Neuron (in vitro differentiated cells): ENCODE data around the gene C13orf46.
"Not testable (repeated sequence)": the region's sequence is repeated elsewhere in the genome, so short reads cannot be mapped to it uniquely, and the experiment has no call there.

Source experiments
- H2AFZ ChIP-seq: one replicate; pipeline ENCODE4 v1.6.1; 2013; ENCODE audit warnings: low read depth, mild to moderate bottlenecking, inconsistent platforms, low read length, moderate library complexity
- H3K27me3 ChIP-seq: one replicate; pipeline ENCODE4 v1.6.1; 2013; ENCODE audit warnings: low read length; ENCODE audit not compliant: insufficient read depth
- H3K36me3 ChIP-seq: one replicate; pipeline ENCODE4 v1.6.1; 2013; ENCODE audit warnings: low read length; ENCODE audit not compliant: insufficient read depth
- H3K4me1 ChIP-seq: one replicate; pipeline ENCODE4 v1.6.1; 2013; ENCODE audit warnings: low read length; ENCODE audit not compliant: insufficient read depth
- H3K4me3 ChIP-seq: 2 replicates; pipeline ENCODE4 v1.5.1; 2013; ENCODE audit warnings: mild to moderate bottlenecking, low read length, moderate library complexity
- H3K9me3 ChIP-seq: one replicate; pipeline ENCODE4 v1.6.1; 2013; ENCODE audit warnings: low read length

Gene C13orf46

GRCh38 chr13:113973218-113974164 lies at the start of gene C13orf46:
C13orf46 (minus strand) TSS chr13:113974076; CDS start chr13:113973997, 79 bp downstream.
- Histone ChIP-seq H3K4me3 (no peak within 1 kb of the TSS), H3K36me3 (peaks cover 20% of the 10 kb centered on the region), H2AFZ (no peak within 1 kb of the TSS), H3K9me3 (peaks cover 6% of the 10 kb centered on the region), H3K27me3 (no peaks in the 10 kb centered on the region), H3K4me1 (peaks cover 4% of the 10 kb centered on the region)

- Histone ChIP-seq H3K9me3 (no peaks in the 10 kb centered on the region), H2AFZ (no peak overlapping the region), H3K4me1 (peaks cover 18% of the 10 kb centered on the region), H3K36me3 (peaks cover 43% of the 10 kb centered on the region), H3K4me3 (no peak overlapping the region), H3K27me3 (no peaks in the 10 kb centered on the region)
Observed at GRCh38 chr13:114022876-114023275, 49.0 kb upstream of the C13orf46 start.

DNA sequence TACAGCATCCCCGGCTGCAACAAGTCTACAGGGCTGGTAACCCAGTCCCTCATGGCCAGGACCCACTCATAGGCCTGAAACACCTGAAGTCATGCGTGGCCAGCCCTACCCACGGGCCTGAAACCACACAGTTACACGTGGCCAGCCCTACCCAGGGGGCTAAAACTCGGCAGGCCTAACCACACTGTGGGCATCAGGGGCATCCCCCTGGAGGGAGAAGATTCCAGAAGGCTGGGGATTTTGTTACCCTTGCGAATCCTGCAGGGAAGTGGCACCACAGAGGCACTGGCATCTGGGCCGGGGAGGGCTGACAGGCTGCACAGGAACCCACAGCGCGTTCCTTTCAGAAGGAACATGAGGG lies 48.4 kb upstream of the C13orf46 start:
- Histone ChIP-seq H3K9me3 (no peaks in the 10 kb centered on the region), H3K27me3 (no peaks in the 10 kb centered on the region), H3K4me3 (no peak overlapping the region), H2AFZ (no peak overlapping the region), H3K36me3 (peaks cover 40% of the 10 kb centered on the region), H3K4me1 (peaks cover 18% of the 10 kb centered on the region)

GRCh38 chr13:114021464-114022308 lies 47.8 kb upstream of the C13orf46 start:
- Histone ChIP-seq H3K4me3 (no peak overlapping the region), H3K27me3 (no peaks in the 10 kb centered on the region), H2AFZ (no peak overlapping the region), H3K9me3 (no peaks in the 10 kb centered on the region), H3K4me1 (peaks cover 16% of the 10 kb centered on the region), H3K36me3 (peaks cover 44% of the 10 kb centered on the region)

DNA sequence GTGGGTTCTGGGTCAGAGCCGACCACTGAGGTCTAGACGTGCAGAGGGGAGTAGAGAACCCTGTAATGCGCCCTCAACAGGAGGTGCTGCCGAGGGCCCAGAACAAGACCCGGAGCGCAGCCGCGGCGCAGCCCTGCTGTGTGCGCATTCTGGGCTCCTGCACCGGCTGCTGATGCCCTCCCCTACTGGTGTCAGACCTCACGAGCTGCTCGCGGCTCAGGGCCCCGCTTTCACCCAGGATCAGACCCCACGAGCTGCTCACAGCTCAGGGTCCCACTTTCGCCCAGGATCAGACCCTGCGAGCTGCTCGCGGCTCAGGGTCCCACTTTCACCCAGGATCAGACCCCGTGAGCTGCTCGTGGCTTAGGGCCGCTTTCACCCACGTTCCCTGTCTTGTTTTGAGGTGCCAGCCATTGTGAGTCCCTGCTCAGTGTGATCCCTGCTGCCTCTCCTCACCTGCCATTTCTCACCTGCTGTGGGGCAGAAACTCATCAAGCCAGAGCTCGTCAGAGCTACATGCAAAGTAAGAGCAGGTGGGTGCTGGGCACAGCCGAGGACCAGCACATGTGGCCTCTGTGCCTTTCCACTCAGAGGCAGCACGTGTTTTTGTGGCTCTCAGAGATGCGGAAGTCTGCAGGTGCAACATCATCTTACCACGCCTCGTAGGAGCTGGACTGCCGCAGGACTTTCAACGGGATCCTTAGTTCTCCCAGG lies 47.0 kb upstream of the C13orf46 start:
- H3K4me3 ChIP-seq, result no peak overlapping the region
- peaks cover 8% of the 10 kb centered on the region for H3K4me1 ChIP-seq
- peaks cover 48% of the 10 kb centered on the region for H3K36me3 ChIP-seq
- H3K27me3 ChIP-seq, result no peaks in the 10 kb centered on the region
- no peak overlapping the region for H2AFZ ChIP-seq
- no peaks in the 10 kb centered on the region for H3K9me3 ChIP-seq

DNA sequence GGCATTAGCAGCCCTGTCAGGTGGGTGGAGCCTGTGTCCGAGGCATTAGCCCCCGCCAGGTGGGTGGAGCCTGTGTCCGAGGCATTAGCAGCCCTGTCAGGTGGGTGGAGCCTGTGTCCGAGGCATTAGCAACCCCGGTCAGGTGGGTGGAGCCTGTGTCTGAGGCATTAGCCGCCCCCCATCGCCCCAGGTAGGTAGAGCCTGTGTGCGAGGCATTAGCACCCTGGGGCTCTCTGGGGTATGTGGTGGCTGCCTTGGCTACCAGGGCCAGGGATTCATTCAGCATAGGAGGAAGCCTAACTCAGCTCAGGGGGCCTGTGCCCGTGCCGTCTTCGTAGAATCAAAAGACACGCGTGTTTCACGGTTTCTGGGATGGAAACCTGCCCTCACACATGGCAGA lies 46.3 kb upstream of the C13orf46 start:
- H3K4me3 ChIP-seq, H2AFZ ChIP-seq, H3K27me3 ChIP-seq, H3K4me1 ChIP-seq, H3K9me3 ChIP-seq: not testable (repeated sequence)
- peaks cover 54% of the 10 kb centered on the region for H3K36me3 ChIP-seq

GRCh38 chr13:114019367-114019766 lies 45.5 kb upstream of the C13orf46 start:
- H3K27me3 ChIP-seq, result no peaks in the 10 kb centered on the region
- H3K36me3 ChIP-seq, result peaks cover 56% of the 10 kb centered on the region
- H2AFZ ChIP-seq, result no peak overlapping the region
- H3K4me3 ChIP-seq, result no peak overlapping the region
- H3K9me3 ChIP-seq, result no peaks in the 10 kb centered on the region
- H3K4me1 ChIP-seq, result no peaks in the 10 kb centered on the region

DNA sequence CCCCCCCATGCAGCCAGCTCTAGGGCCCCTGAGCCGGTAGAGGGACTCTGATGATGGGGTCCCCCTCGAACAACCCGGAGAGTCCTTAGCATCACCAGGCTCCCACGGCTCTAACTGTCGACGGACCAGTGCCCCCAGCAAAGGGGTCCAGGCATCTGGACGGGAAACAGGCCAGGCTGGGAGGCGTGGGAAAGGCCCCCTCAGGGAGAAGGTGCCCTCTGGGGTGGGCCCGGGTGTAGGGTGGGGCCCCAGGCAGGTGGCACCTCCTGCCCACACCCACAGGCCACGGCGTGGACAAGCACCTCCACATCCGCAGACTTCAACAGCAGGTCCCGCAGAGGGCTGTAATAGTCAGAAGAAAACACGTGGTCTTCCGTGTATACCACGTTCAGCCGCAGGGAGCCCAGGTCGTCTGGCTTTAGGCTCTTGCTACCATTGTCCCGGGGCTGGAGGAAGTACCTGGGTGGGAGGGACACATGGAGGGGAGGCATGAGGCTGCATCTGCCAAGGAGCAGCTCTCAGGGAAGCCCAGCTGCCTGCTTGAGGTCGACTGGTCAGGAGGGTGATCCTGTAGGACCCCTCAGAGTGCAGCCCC lies 44.7 kb upstream of the C13orf46 start:
- Histone ChIP-seq H3K4me3 (no peak overlapping the region), H3K27me3 (no peaks in the 10 kb centered on the region), H2AFZ (no peak overlapping the region), H3K4me1 (no peaks in the 10 kb centered on the region), H3K36me3 (peaks cover 49% of the 10 kb centered on the region), H3K9me3 (no peaks in the 10 kb centered on the region)

- peaks cover 48% of the 10 kb centered on the region for H3K36me3 ChIP-seq
- no peak overlapping the region for H2AFZ ChIP-seq
- H3K9me3 ChIP-seq, result no peaks in the 10 kb centered on the region
- no peaks in the 10 kb centered on the region for H3K27me3 ChIP-seq
- H3K4me3 ChIP-seq, result no peak overlapping the region
- H3K4me1 ChIP-seq, result no peaks in the 10 kb centered on the region
Observed at GRCh38 chr13:114017966-114018365, 44.1 kb upstream of the C13orf46 start.

DNA sequence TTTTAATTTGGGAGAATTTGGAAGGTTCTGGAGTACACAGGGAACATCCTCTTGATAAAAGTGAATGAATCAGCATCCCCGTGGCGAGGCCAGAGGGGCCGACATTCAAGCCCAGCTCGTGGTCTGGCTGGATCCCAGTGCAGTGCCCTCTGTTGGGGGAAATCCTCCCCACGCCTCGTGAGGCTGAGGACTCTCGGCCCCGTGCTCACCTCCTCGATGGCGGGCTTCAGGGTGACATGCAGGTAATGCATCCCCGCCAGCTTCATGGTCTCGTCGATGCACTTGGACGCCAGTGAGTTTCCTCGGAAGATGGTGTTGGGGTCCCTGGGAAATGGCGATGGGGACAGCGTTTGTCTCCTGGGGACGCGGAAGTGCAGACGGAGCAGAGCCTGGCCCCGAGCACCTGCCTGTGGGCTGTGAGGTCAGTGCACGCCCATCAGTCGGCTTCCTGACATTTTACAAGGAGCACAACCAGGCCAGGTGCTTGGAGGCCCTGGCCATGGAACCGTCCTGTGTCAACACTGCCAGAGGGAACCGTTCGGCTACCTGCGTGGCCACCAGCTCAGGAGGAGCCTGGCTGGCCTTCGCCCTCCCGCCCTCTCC lies 43.3 kb upstream of the C13orf46 start:
- H3K36me3 ChIP-seq, result peaks cover 49% of the 10 kb centered on the region
- no peak overlapping the region for H3K4me3 ChIP-seq

DNA sequence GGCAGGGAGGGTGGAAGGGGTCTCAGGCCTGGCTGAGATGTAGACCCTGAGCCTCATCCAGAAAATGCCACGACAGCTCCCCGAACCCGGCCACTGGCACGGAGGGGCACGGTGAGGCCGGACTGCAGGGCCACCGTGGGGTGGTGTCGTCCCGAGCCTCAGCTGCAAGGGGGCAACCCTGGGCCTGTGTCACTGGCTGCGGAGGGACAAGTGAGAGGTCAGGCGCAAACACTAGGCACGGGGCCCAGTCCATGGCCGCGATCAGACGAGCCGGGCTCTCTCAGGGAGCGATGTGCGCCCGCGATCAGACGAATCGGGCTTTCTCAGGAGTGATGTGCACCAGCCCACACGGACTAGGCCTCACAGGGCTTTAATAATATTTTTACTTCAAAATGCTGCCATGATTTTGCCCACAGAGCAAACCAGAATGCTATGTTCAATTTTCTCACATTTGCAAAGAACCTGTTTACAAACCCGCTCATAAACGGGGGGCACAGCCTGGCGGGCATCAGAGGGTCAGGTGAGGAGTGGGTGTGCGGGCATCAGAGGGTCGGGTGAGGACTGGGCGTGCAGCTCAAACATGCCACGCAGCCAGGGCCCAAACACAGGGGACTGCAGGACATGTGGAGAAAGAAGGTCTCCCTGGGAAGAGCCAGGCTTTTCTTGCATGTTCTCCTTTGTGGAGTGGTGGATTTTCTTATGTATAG lies 42.6 kb upstream of the C13orf46 start:
- Histone ChIP-seq H3K4me1 (no peaks in the 10 kb centered on the region), H3K36me3 (peaks cover 47% of the 10 kb centered on the region), H3K27me3 (no peaks in the 10 kb centered on the region), H2AFZ (no peak overlapping the region), H3K9me3 (peaks cover 6% of the 10 kb centered on the region), H3K4me3 (no peak overlapping the region)

More for the DNA sequence above, 43.3 kb upstream of the C13orf46 start:
- no peaks in the 10 kb centered on the region for H3K27me3 ChIP-seq
- H2AFZ ChIP-seq, result no peak overlapping the region
- no peaks in the 10 kb centered on the region for H3K4me1 ChIP-seq
- H3K9me3 ChIP-seq, result peaks cover 3% of the 10 kb centered on the region

GRCh38 chr13:114015969-114016295 lies 42.1 kb upstream of the C13orf46 start:
- Histone ChIP-seq H3K9me3 (peaks cover 10% of the 10 kb centered on the region), H3K4me3 (no peak overlapping the region), H3K4me1 (no peaks in the 10 kb centered on the region), H2AFZ (no peak overlapping the region), H3K27me3 (no peaks in the 10 kb centered on the region), H3K36me3 (peaks cover 47% of the 10 kb centered on the region)
